ENCODE measurements around the gene TAP2. TPM values are rescaled to one million over a fixed set of nuclear protein-coding genes. Genes with fewer than 3 reads are reported as not detected.

Gene TAP2
- total and polyA plus RNA-seq, 2 experiments from 2014 or later = 2.1 to 2.6 TPM

DNA sequence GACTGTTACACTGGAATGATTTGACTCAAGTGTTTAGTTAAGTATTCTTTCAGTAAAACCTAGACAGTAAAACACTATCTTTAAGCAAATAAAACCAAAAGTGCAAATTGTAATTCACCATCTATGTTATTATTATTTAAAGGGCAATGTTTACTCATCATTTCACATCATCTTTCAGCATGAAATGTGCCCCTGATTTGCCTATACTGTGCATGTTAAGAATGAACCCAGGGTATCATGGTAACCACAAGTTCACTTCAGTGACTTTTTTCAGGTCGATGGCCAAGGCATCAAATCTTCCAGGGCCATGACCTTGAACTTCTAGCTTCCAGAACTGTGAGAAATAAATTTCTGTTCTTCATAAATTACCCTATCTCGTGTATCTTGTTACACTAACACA, 19.7 kb downstream of the TAP2 start:
- H3K27me3 ChIP-seq = no peaks in the 10 kb centered on the region
- TF ChIP-seq, protein P1, sequence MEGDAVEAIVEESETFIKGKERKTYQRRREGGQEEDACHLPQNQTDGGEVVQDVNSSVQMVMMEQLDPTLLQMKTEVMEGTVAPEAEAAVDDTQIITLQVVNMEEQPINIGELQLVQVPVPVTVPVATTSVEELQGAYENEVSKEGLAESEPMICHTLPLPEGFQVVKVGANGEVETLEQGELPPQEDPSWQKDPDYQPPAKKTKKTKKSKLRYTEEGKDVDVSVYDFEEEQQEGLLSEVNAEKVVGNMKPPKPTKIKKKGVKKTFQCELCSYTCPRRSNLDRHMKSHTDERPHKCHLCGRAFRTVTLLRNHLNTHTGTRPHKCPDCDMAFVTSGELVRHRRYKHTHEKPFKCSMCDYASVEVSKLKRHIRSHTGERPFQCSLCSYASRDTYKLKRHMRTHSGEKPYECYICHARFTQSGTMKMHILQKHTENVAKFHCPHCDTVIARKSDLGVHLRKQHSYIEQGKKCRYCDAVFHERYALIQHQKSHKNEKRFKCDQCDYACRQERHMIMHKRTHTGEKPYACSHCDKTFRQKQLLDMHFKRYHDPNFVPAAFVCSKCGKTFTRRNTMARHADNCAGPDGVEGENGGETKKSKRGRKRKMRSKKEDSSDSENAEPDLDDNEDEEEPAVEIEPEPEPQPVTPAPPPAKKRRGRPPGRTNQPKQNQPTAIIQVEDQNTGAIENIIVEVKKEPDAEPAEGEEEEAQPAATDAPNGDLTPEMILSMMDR (IDR thresholded peaks at IDR 0.05; ENCODE audit: low read depth, low read length) = no peak
- no peaks in the 10 kb centered on the region for H3K9me3 ChIP-seq (ENCODE audit: low read depth)
- H3K4me3 ChIP-seq = no peak overlapping the region
- DNase-seq (ENCODE audit: low read depth in 1 of 2, low spot score in 1 of 2) = no peak
- H3K27ac ChIP-seq = no peak overlapping the region
- no peaks in the 10 kb centered on the region for H3K4me1 ChIP-seq (ENCODE audit: low read depth)
- no peaks in the 10 kb centered on the region for H3K36me3 ChIP-seq

DNA sequence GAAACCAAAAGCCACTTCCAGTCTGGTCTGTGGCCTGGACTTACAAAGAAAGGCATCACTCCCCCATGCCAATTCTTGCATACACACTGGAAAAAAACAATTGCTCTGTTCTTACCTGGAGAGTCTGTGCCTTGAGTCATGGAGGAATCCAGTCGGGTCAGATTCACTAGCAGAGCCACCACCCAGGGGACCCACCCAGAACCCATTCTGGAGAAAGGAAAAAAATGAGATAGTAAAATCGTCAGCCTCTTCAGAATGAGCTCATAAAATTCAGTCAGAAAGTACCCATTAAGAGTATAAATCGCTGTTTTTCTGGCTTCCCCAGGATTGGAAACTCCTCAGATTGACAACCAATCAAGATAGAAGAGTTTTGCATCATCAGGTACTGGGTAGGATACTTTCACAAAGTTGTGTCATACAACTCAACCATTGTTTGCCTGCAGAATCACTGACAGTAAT, 21.8 kb downstream of the TAP2 start, which contains the start of gene HLA-DOB:
Gene HLA-DOB, minus strand, starts transcription at position 257 of the 459 bp plus-strand sequence. Its CDS starts 51 bp downstream, at position 206.
- Histone ChIP-seq H3K36me3 (no peaks in the 10 kb centered on the region), H3K27me3 (peaks cover 7% of the 10 kb centered on the region), H3K4me1 (ENCODE audit: low read depth) (no peaks in the 10 kb centered on the region), H3K4me3 (no peak within 1 kb of the TSS), H3K27ac (no peak within 1 kb of the TSS), H3K9me3 (ENCODE audit: low read depth) (no peaks in the 10 kb centered on the region)
- TF ChIP-seq, protein P1 (IDR thresholded peaks at IDR 0.05; ENCODE audit: low read depth, low read length) = no peak
- peak; percentile 14 to 27 for DNase-seq (ENCODE audit: low read depth in 1 of 2, low spot score in 1 of 2)

DNA sequence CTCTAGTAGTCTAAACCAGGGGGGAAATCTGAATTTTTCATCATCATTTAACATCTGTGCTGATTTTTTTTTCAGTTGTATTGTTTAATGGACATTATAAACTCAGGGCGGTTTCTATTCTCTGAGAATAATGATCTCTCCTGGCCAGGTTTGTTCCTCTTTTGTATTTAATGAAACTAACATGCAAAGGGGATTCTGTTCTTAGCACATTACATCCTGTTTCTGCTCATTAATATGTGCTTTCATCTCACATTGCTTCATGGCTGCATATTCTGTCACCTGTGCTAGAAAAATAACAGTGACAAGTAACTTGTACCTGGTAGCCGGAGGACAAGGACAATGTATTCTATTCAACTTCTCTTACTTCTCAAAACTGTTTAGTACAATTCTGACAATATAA, 22.5 kb downstream of the TAP2 start:
- DNase-seq (ENCODE audit: low read depth in 1 of 2, low spot score in 1 of 2) = no peak
- Histone ChIP-seq H3K27me3 (peaks cover 7% of the 10 kb centered on the region), H3K36me3 (no peaks in the 10 kb centered on the region), H3K9me3 (ENCODE audit: low read depth) (no peaks in the 10 kb centered on the region), H3K27ac (no peak overlapping the region), H3K4me1 (ENCODE audit: low read depth) (no peaks in the 10 kb centered on the region), H3K4me3 (no peak overlapping the region)
- TF ChIP-seq, protein P1 (IDR thresholded peaks at IDR 0.05; ENCODE audit: low read depth, low read length) = no peak

DNA sequence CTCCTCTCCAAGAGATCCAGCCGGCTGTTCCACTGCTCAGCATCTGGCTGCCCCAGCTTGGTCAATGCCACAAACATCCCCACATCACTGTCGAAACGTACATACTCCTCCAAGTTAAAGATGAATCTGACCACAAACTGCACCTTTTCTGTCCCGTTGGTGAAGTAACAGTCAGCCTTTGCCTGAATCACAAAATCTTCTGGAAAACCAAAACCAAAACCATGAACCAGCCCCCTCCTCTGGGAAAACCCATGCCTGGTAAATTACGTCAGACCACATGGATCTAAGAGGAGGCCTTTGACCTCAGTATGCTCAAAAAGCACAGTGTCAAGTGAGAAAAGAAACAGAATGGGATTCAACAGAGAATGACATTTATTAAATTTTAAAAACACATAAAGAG, 23.4 kb downstream of the TAP2 start:
- Histone ChIP-seq H3K27me3 (peaks cover 7% of the 10 kb centered on the region), H3K4me3 (no peak overlapping the region), H3K9me3 (ENCODE audit: low read depth) (no peaks in the 10 kb centered on the region), H3K27ac (no peak overlapping the region), H3K4me1 (ENCODE audit: low read depth) (no peaks in the 10 kb centered on the region), H3K36me3 (no peaks in the 10 kb centered on the region)
- TF ChIP-seq, protein P1 (IDR thresholded peaks at IDR 0.05; ENCODE audit: low read depth, low read length) = no peak
- DNase-seq (ENCODE audit: low read depth in 1 of 2, low spot score in 1 of 2) = peak in 1 of 2 donors; percentile 24

DNA sequence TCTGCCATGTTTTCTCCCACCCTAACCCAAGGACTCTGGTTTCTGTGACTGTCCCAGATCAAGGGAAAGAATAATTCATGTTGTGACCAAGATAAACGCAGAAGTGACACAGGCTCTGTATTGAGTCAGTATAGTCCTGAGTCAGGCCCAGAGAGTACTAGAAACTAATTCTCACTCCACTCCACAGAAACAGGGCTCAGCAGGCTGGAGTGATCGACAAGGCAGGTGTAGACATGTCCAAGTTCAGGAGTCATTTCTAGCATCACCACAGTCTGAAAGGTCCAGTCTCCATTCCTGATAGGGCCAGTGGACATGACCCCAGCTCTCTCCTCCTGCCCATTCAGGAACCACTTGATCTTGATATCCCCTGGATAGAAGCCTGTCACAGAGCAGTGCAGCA, 24.4 kb downstream of the TAP2 start:
- TF ChIP-seq, protein P1 (IDR thresholded peaks at IDR 0.05; ENCODE audit: low read depth, low read length) = no peak
- H3K9me3 ChIP-seq (ENCODE audit: low read depth) = no peaks in the 10 kb centered on the region
- H3K27me3 ChIP-seq = peaks cover 7% of the 10 kb centered on the region
- H3K36me3 ChIP-seq = no peaks in the 10 kb centered on the region
- no peaks in the 10 kb centered on the region for H3K4me1 ChIP-seq (ENCODE audit: low read depth)
- no peak overlapping the region for H3K27ac ChIP-seq
- no peak overlapping the region for H3K4me3 ChIP-seq
- no peak for DNase-seq (ENCODE audit: low read depth in 1 of 2, low spot score in 1 of 2)

All from cardiac muscle cell (in vitro differentiated cells and primary cell).